H1 (cell line): ENCODE results near the gene MZT2A. TPM values are rescaled to one million over a fixed set of nuclear protein-coding genes. Genes with fewer than 3 reads are reported as not detected.

Experiments
- BACH1 ChIP-seq: IDR thresholded peaks from 2 replicates; pipeline ENCODE4 v1.6.1; 2012; ENCODE audit warnings: low read length, improper control_type of control experiment
- BRCA1 ChIP-seq: IDR thresholded peaks from 2 replicates; pipeline ENCODE4 v1.6.1; 2012; ENCODE audit warnings: low read depth, low read length, improper control_type of control experiment
- CTBP2 ChIP-seq: IDR thresholded peaks from 2 replicates; pipeline ENCODE4 v1.7.0; 2011; ENCODE audit warnings: borderline replicate concordance, mild to moderate bottlenecking, moderate library complexity, mixed read lengths, low read length; ENCODE audit not compliant: insufficient read depth, insufficient read length
- EZH2 ChIP-seq: fragments of 200-600 bp; sonication (generic); IDR thresholded peaks from 2 replicates; pipeline ENCODE4 v1.7.1; 2012; ENCODE audit warnings: low read depth, mild to moderate bottlenecking, moderate library complexity, low read length, inconsistent platforms; ENCODE audit not compliant: severe bottlenecking
- GABPA ChIP-seq: IDR thresholded peaks from 2 replicates; pipeline ENCODE4 v1.6.1; 2011; ENCODE audit warnings: mild to moderate bottlenecking, low read length, moderate library complexity, borderline replicate concordance; ENCODE audit not compliant: insufficient read depth
- HDAC2 ChIP-seq, 2 experiments: fragments of 300-600 bp in 1 of 2; sonication (generic) in 1 of 2; IDR thresholded peaks; 2 replicates each; pipeline ENCODE4 v1.6.1; 2011 to 2012; ENCODE audit warnings: low read depth in 2 of 2, low read length in 2 of 2, mild to moderate bottlenecking in 2 of 2, moderate library complexity in 2 of 2, borderline replicate concordance in 1 of 2, inconsistent platforms in 1 of 2
- KDM4A ChIP-seq: IDR thresholded peaks from one replicate; pipeline ENCODE4 v1.7.1; 2012; ENCODE audit warnings: low read depth, mild to moderate bottlenecking, moderate library complexity, low read length, inconsistent platforms; ENCODE audit not compliant: severe bottlenecking
- NANOG ChIP-seq: IDR thresholded peaks from 2 replicates; pipeline ENCODE4 v1.6.1; 2011; ENCODE audit warnings: low read length, low read depth, mild to moderate bottlenecking, inconsistent platforms; ENCODE audit not compliant: insufficient read depth, poor library complexity, severe bottlenecking
- NRF1 ChIP-seq: IDR thresholded peaks from 2 replicates; pipeline ENCODE4 v1.6.1; 2011; ENCODE audit warnings: mild to moderate bottlenecking, low read depth, low read length, improper control_type of control experiment
- POLR2A ChIP-seq, 2 experiments: IDR thresholded peaks; 1 replicate in 1 of 2; 2 replicates in 1 of 2; pipeline ENCODE4 v1.6.1; 2011; ENCODE audit warnings: low read depth in 2 of 2, low read length in 2 of 2, mild to moderate bottlenecking in 2 of 2; ENCODE audit errors: control extremely low read depth in 1 of 2
- RXRA ChIP-seq: IDR thresholded peaks from 2 replicates; pipeline ENCODE4 v1.6.1; 2011; ENCODE audit warnings: low read depth, mild to moderate bottlenecking, low read length, moderate library complexity; ENCODE audit not compliant: insufficient read depth
- SP1 ChIP-seq: IDR thresholded peaks from 2 replicates; pipeline ENCODE4 v1.6.1; 2011; ENCODE audit warnings: low read depth, low read length
- SP2 ChIP-seq: IDR thresholded peaks from 2 replicates; pipeline ENCODE4 v1.6.1; 2012; ENCODE audit warnings: mild to moderate bottlenecking, low read length, inconsistent platforms
- SP4 ChIP-seq: IDR thresholded peaks from 2 replicates; pipeline ENCODE4 v1.6.1; 2012; ENCODE audit warnings: low read length, inconsistent platforms
- TAF7 ChIP-seq: optimal IDR thresholded peaks from 2 replicates; pipeline ENCODE3; 2011; ENCODE audit warnings: low read depth, mild to moderate bottlenecking, inconsistent platforms, low read length, moderate library complexity, borderline replicate concordance
- TCF12 ChIP-seq: IDR thresholded peaks from 2 replicates; pipeline ENCODE4 v1.6.1; 2011; ENCODE audit warnings: low read depth, mild to moderate bottlenecking, low read length
- TEAD4 ChIP-seq: IDR thresholded peaks from 2 replicates; pipeline ENCODE4 v1.6.1; 2012; ENCODE audit warnings: low read depth, low read length, inconsistent platforms, mixed read lengths
- YY1 ChIP-seq: IDR thresholded peaks from 2 replicates; pipeline ENCODE4 v1.6.1; 2011; ENCODE audit warnings: low read depth, mild to moderate bottlenecking, low read length
- polyA plus RNA-seq, 7 experiments: library from polyadenylated mRNA; depleted of rRNA in 3 of 7; stranded (reverse) in 5 of 7; unstranded in 2 of 7; fragments of >200 nt in 5 of 7; fragments of 200-250 nt in 2 of 7; gene quantifications; 1 replicate in 5 of 7; 2 replicates in 1 of 7; 4 replicates in 1 of 7; pipeline versions ENCODE4 v1.2.1 to v1.2.3, GENCODE V29; 2011 to 2013; ENCODE audit warnings: missing spikeins in 2 of 7, mixed read lengths in 2 of 7
- total RNA-seq: library from RNA; stranded (reverse); fragmentation: NEBNext Ultra II Directional; extraction: Animal tissue kit (Norgen Biotek cat#: 25700); gene quantifications from 2 replicates; pipeline ENCODE4 v1.2.1, GENCODE V29; 2021
- TF ChIP-seq, protein P1 (sequence below), 3 experiments: IDR thresholded peaks; 1 replicate in 2 of 3; 2 replicates in 1 of 3; pipeline versions ENCODE4 v1.5.1 to v1.6.1; 2011; ENCODE audit warnings: low read length in 3 of 3, mild to moderate bottlenecking in 3 of 3, inconsistent platforms in 2 of 3, low read depth in 1 of 3, moderate library complexity in 1 of 3; ENCODE audit not compliant: insufficient read depth in 1 of 3; ENCODE audit errors: control extremely low read depth in 1 of 3
- TF ChIP-seq, protein P2 (sequence below): IDR thresholded peaks from 2 replicates; pipeline ENCODE4 v1.6.1; 2012; ENCODE audit warnings: low read length, inconsistent platforms

The MZT2A gene
- total and polyA plus RNA-seq, 2 of the 8 experiments (the other 6 are each of a cell fraction or from before 2014, with no cell fraction given): 116 to 120 TPM

DNA sequence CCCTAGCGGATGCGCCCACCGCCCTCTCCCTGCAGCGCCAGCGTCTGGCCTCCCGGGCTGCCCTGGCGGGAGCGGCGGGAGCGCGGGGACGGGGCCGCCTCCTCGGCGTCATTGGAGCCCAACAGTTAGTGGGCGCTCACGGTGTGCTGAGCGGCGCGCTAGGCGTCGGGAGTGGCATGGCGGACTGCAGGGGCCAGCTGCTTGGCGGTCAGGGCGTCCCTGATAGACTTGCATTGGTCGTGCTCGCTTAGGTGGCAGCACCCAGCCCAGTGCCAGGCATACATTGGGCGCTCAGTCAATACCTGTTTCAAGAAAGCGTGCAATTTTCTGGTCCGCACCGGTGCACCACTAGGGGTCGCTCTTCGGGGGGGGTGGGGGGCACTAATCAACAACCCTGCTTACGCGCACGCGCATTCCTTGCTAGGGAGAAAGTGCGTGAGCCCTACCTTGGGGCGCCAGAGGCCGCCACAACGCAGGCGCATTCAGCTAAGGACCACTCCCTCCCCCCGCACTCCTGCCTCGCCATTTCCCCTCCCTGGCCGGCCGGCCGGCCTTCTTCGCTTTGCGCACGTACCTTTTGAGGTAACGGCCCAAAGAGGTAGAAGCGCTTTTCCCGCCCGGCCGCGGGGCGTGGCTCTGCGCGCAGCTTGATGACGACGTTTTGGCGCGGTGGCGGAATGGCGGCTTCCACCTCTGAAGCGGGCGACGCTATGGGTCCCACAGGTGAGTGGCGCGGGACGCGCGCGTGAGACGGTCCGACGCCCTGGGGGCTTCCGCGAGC is 411 bp upstream of the MZT2A start (continued):
- TF ChIP-seq TAF7 (peak; percentile 79), POLR2A (IDR thresholded peaks at IDR 0.05; ENCODE audit: control extremely low read depth in 1 of 2, low read depth in 2 of 2, low read length in 2 of 2) (peak; percentile 80 to 84), BACH1 (no peak), EZH2 (no peak), YY1 (peak; percentile 93), NRF1 (no peak), SP1 (peak; percentile 52; the same call in 1 of the 2 replicates), HDAC2 (IDR thresholded peaks at IDR 0.05; ENCODE audit: borderline replicate concordance in 1 of 2, low read depth in 2 of 2, low read length in 2 of 2) (peak in 1 of 2 experiments; percentile 71; a peak in 1 of 4 replicates), TCF12 (0 out of 2 replicates have a peak, but pooled peaks have one; percentile 33), BRCA1 (no peak), KDM4A (peak; percentile 88), NANOG (no peak), GABPA (no peak), CTBP2 (no peak), SP2 (no peak), RXRA (no peak), SP4 (no peak), TEAD4 (peak; percentile 23; the same call in 1 of the 2 replicates)
- TF ChIP-seq, protein P1, sequence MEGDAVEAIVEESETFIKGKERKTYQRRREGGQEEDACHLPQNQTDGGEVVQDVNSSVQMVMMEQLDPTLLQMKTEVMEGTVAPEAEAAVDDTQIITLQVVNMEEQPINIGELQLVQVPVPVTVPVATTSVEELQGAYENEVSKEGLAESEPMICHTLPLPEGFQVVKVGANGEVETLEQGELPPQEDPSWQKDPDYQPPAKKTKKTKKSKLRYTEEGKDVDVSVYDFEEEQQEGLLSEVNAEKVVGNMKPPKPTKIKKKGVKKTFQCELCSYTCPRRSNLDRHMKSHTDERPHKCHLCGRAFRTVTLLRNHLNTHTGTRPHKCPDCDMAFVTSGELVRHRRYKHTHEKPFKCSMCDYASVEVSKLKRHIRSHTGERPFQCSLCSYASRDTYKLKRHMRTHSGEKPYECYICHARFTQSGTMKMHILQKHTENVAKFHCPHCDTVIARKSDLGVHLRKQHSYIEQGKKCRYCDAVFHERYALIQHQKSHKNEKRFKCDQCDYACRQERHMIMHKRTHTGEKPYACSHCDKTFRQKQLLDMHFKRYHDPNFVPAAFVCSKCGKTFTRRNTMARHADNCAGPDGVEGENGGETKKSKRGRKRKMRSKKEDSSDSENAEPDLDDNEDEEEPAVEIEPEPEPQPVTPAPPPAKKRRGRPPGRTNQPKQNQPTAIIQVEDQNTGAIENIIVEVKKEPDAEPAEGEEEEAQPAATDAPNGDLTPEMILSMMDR (IDR thresholded peaks at IDR 0.05; ENCODE audit: control extremely low read depth in 1 of 3, insufficient read depth in 1 of 3, low read depth in 1 of 3, low read length in 3 of 3): peak; percentile 63 to 86 (median 77)
- TF ChIP-seq, protein P2, sequence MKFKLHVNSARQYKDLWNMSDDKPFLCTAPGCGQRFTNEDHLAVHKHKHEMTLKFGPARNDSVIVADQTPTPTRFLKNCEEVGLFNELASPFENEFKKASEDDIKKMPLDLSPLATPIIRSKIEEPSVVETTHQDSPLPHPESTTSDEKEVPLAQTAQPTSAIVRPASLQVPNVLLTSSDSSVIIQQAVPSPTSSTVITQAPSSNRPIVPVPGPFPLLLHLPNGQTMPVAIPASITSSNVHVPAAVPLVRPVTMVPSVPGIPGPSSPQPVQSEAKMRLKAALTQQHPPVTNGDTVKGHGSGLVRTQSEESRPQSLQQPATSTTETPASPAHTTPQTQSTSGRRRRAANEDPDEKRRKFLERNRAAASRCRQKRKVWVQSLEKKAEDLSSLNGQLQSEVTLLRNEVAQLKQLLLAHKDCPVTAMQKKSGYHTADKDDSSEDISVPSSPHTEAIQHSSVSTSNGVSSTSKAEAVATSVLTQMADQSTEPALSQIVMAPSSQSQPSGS: no peak
